ENCODE results near the gene PNCK. TPM values are rescaled to one million over a fixed set of nuclear protein-coding genes. Genes with fewer than 3 reads are reported as not detected.

The PNCK gene
- total RNA-seq, 1 donor from 2014 or later = 0.43 TPM

GRCh38 chrX:153643431-153644351 lies 29.9 kb downstream of the PNCK start:
- no peaks in the 10 kb centered on the region for H3K9me3 Mint-ChIP-seq
- no peak overlapping the region for H3K4me3 Mint-ChIP-seq (ENCODE audit: low read depth)
- DNase-seq (ENCODE audit: low spot score) = no peak
- H3K27me3 Mint-ChIP-seq (ENCODE audit: low read depth) = peaks cover 46% of the 10 kb centered on the region
- no peak overlapping the region for H3K27ac Mint-ChIP-seq
- intact Hi-C loops (cut with micrococcal nuclease) = no loop called here
- no peaks in the 10 kb centered on the region for H3K36me3 Mint-ChIP-seq (ENCODE audit: low read depth)
- peaks cover 9% of the 10 kb centered on the region for H3K4me1 Mint-ChIP-seq (ENCODE audit: low read depth)

DNA sequence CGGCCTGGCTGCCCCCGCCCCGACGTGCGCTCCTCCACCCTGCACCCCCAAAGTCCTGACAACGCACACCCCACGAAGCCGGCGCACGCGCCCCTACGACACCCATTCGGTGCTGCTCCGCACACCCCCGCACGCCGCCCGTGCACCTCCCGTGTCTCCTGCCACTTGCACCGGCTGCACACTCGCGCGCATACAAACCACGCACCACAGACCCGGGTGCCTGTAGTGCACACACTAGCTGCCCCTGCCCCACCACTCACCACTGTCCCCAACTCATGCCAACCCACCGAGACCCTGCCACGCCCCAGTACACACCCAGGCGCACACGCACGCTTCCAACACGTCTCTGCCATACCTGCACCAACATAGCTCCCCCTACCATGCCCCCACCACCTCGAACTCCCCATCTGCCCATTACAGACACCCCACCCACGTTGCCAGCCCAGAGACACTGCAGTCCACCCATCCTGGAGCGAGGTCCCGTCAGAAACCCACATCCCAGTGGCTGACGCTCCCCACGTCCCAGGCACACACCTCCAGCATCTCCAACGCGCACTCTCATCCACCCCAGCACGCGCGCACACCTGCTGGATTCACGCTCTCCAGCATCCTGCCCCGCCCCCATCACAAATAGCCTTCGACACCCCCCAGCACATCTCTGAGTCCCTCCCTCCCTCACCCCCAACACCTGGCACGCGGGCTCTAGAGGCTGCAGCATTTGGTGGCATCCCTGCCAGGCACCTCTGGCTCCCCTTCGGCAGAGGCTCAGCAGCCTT lies 30.8 kb downstream of the PNCK start:
- DNase-seq (ENCODE audit: low spot score) = no peak
- Mint-ChIP-seq H3K27ac (no peak overlapping the region), H3K9me3 (no peaks in the 10 kb centered on the region), H3K27me3 (ENCODE audit: low read depth) (peaks cover 41% of the 10 kb centered on the region), H3K4me3 (ENCODE audit: low read depth) (no peak overlapping the region), H3K4me1 (ENCODE audit: low read depth) (peaks cover 9% of the 10 kb centered on the region), H3K36me3 (ENCODE audit: low read depth) (no peaks in the 10 kb centered on the region)
- intact Hi-C loops (cut with micrococcal nuclease) = no loop called here

- H3K36me3 Mint-ChIP-seq (ENCODE audit: low read depth) = no peaks in the 10 kb centered on the region
- H3K9me3 Mint-ChIP-seq = no peaks in the 10 kb centered on the region
- no peak overlapping the region for H3K27ac Mint-ChIP-seq
- peaks cover 9% of the 10 kb centered on the region for H3K4me1 Mint-ChIP-seq (ENCODE audit: low read depth)
- H3K4me3 Mint-ChIP-seq (ENCODE audit: low read depth) = no peak overlapping the region
- intact Hi-C loops (cut with micrococcal nuclease) = no loop called here
- DNase-seq (ENCODE audit: low spot score) = no peak
- peaks cover 38% of the 10 kb centered on the region for H3K27me3 Mint-ChIP-seq (ENCODE audit: low read depth)
These were observed 31.5 kb downstream of the PNCK start for GRCh38 chrX:153642051-153642654.

- H3K36me3 Mint-ChIP-seq (ENCODE audit: low read depth) = no peaks in the 10 kb centered on the region
- intact Hi-C loops (cut with micrococcal nuclease) = no loop called here
- no peak for DNase-seq (ENCODE audit: low spot score)
- H3K27ac Mint-ChIP-seq = no peak overlapping the region
- H3K27me3 Mint-ChIP-seq (ENCODE audit: low read depth) = peaks cover 38% of the 10 kb centered on the region
- no peak overlapping the region for H3K4me3 Mint-ChIP-seq (ENCODE audit: low read depth)
- H3K9me3 Mint-ChIP-seq = no peaks in the 10 kb centered on the region
- peaks cover 9% of the 10 kb centered on the region for H3K4me1 Mint-ChIP-seq (ENCODE audit: low read depth)
These were observed 32.0 kb downstream of the PNCK start for GRCh38 chrX:153641627-153642026.

GRCh38 chrX:153640736-153641575 lies 32.7 kb downstream of the PNCK start:
- intact Hi-C loops (cut with micrococcal nuclease) = no loop called here
- H3K9me3 Mint-ChIP-seq = no peaks in the 10 kb centered on the region
- peaks cover 9% of the 10 kb centered on the region for H3K4me1 Mint-ChIP-seq (ENCODE audit: low read depth)
- H3K36me3 Mint-ChIP-seq (ENCODE audit: low read depth) = no peaks in the 10 kb centered on the region
- H3K27me3 Mint-ChIP-seq (ENCODE audit: low read depth) = peaks cover 34% of the 10 kb centered on the region
- no peak for DNase-seq (ENCODE audit: low spot score)
- H3K27ac Mint-ChIP-seq = no peak overlapping the region
- no peak overlapping the region for H3K4me3 Mint-ChIP-seq (ENCODE audit: low read depth)

DNA sequence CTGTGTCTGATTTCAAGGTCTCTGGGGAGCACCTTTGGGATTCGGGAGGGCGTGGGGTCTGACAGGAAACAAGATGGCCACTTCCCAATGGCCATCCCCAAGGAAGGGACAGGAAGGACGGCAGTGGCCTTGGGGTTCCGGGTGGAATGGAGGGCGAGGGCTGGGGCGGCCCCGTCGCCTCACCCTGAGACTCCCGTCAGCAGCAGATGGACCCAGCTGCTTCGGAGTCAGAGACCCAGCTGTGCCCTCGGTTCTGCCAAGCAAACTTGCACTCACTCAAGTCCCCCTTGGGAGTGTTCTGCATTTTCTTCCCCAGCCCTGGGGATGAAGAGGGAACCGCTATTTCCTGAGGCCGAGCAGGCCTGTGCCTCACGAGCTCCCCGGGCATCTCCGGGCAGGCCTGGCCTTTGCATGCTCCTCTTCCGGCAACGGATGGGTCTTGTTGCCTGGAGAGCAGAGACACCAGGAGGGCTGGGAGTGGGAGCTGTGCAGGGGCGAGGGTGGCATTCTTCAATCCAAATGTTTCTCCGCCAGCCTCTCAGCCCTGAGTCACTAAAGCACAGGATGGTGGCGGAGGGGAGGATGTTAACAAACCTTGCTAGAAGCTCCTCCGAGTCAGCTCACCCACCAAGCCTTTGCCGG lies 33.4 kb downstream of the PNCK start:
- intact Hi-C loops (cut with micrococcal nuclease) = no loop called here
- DNase-seq (ENCODE audit: low spot score) = no peak
- peaks cover 28% of the 10 kb centered on the region for H3K27me3 Mint-ChIP-seq (ENCODE audit: low read depth)
- H3K4me1 Mint-ChIP-seq (ENCODE audit: low read depth) = peaks cover 9% of the 10 kb centered on the region
- H3K36me3 Mint-ChIP-seq (ENCODE audit: low read depth) = no peaks in the 10 kb centered on the region
- no peak overlapping the region for H3K27ac Mint-ChIP-seq
- H3K9me3 Mint-ChIP-seq = no peaks in the 10 kb centered on the region
- H3K4me3 Mint-ChIP-seq (ENCODE audit: low read depth) = no peak overlapping the region

- H3K36me3 Mint-ChIP-seq (ENCODE audit: low read depth) = no peaks in the 10 kb centered on the region
- no peak overlapping the region for H3K4me3 Mint-ChIP-seq (ENCODE audit: low read depth)
- no peaks in the 10 kb centered on the region for H3K9me3 Mint-ChIP-seq
- H3K27ac Mint-ChIP-seq = no peak overlapping the region
- no peak for DNase-seq (ENCODE audit: low spot score)
- peaks cover 9% of the 10 kb centered on the region for H3K4me1 Mint-ChIP-seq (ENCODE audit: low read depth)
- H3K27me3 Mint-ChIP-seq (ENCODE audit: low read depth) = peaks cover 21% of the 10 kb centered on the region
- intact Hi-C loops (cut with micrococcal nuclease) = no loop called here
These were observed 34.2 kb downstream of the PNCK start for GRCh38 chrX:153639177-153640044.

GRCh38 chrX:153638436-153639176 lies 35.0 kb downstream of the PNCK start:
- H3K9me3 Mint-ChIP-seq = no peaks in the 10 kb centered on the region
- H3K27me3 Mint-ChIP-seq (ENCODE audit: low read depth) = peaks cover 19% of the 10 kb centered on the region
- H3K4me3 Mint-ChIP-seq (ENCODE audit: low read depth) = no peak overlapping the region
- peaks cover 9% of the 10 kb centered on the region for H3K4me1 Mint-ChIP-seq (ENCODE audit: low read depth)
- no peak for DNase-seq (ENCODE audit: low spot score)
- no peak overlapping the region for H3K27ac Mint-ChIP-seq
- no peaks in the 10 kb centered on the region for H3K36me3 Mint-ChIP-seq (ENCODE audit: low read depth)
- intact Hi-C loops (cut with micrococcal nuclease) = no loop called here

DNA sequence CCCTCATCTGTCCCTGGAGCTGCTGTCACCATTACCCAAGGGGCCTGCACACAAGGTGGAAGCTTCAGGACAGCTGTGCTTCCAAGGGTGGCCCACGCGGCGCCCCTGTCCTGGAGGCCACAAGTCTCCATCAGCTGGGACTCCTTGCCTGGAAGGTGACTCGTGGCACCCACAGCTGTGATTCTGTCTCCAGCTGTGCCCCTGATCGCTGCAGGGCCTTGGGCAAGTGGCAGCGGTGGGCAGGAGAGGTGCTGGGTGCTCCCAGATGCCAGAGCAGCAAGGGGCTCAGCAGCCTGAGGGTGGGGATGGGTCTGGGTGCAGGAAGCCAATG lies 35.6 kb downstream of the PNCK start:
- peaks cover 8% of the 10 kb centered on the region for H3K4me1 Mint-ChIP-seq (ENCODE audit: low read depth)
- intact Hi-C loops (cut with micrococcal nuclease) = no loop called here
- no peak for DNase-seq (ENCODE audit: low spot score)
- no peaks in the 10 kb centered on the region for H3K36me3 Mint-ChIP-seq (ENCODE audit: low read depth)
- no peak overlapping the region for H3K4me3 Mint-ChIP-seq (ENCODE audit: low read depth)
- H3K9me3 Mint-ChIP-seq = no peaks in the 10 kb centered on the region
- peaks cover 14% of the 10 kb centered on the region for H3K27me3 Mint-ChIP-seq (ENCODE audit: low read depth)
- H3K27ac Mint-ChIP-seq = no peak overlapping the region

DNA sequence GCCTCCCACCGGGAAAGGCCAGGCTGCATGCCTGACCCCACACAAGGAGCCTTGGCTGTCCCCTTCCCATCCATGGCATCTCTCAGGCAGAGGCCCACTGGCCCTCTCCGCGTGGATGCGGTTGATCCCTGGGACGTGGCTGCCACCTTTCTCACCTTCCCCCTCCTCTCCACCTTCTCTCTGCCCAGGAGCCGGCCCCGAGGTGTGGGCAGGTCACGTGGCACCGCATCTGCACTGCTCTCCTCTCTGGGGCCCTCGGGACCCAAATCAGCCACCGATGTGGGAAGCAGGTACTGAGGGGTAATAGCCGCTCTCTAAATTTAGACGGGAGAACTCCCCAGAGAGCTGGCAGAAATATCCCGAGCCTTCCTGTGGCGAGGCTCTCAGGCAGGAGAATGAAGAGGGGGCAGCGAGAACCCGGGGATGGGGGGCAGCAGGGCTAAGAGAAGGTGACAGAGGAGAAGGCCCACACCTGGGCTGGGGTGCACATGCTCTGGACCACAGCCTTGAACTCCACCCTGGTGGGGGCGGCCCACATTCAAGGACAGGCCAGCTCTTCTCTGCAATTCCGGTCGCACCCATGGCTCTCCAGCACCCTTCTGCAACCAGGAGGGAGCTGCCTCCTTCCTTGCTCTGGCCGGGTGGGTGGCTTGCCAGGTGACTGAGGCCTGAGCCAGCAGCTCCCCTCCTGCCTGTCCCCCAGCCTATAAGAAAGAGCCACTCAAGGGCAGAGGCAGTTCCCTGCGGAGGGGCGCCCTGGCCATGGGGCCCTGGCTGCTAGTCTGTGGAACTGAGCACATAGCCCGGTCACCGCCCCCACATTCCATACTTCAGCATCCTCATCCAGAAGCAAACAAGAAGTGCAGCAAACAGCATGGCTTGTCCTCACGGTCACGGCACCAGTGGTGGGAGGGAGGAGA lies 36.2 kb downstream of the PNCK start:
- Mint-ChIP-seq H3K4me3 (ENCODE audit: low read depth) (no peak overlapping the region), H3K9me3 (no peaks in the 10 kb centered on the region), H3K27me3 (ENCODE audit: low read depth) (peaks cover 10% of the 10 kb centered on the region), H3K27ac (no peak overlapping the region), H3K36me3 (ENCODE audit: low read depth) (no peaks in the 10 kb centered on the region), H3K4me1 (ENCODE audit: low read depth) (peaks cover 4% of the 10 kb centered on the region)
- intact Hi-C loops (cut with micrococcal nuclease) = no loop called here
- no peak for DNase-seq (ENCODE audit: low spot score)

All from activated T-helper 2 cell treated with anti-CD3 and anti-CD28 coated beads, Interferon-gamma antibody, Interleukin-2, Interleukin-4, amounts not matched to agents 10 μg/mL and 5 μg/mL and 100 μg/mL, durations not matched to agents 14 hours and 24 hours and 36 hours (primary cell).